Muscle layer of duodenum (tissue), 2 donors: Measurements from ENCODE around the gene ZSCAN23.
"Not testable (repeated sequence)": the region's sequence is repeated elsewhere in the genome, so short reads cannot be mapped to it uniquely, and the experiment has no call there.

Experiments
- H3K27ac ChIP-seq: one replicate; pipeline ENCODE4 v1.7.0; 2013; ENCODE audit warnings: mild to moderate bottlenecking, low read length
- H3K27me3 ChIP-seq: one replicate; pipeline ENCODE4 v1.7.0; 2013; ENCODE audit warnings: low read depth, mild to moderate bottlenecking, control low read depth, low read length
- H3K36me3 ChIP-seq, 2 donors: one replicate each; pipeline ENCODE4 v1.7.0; 2013; ENCODE audit warnings: low read length in 2 of 2, control low read depth in 1 of 2, mild to moderate bottlenecking in 1 of 2; ENCODE audit not compliant: insufficient read depth in 2 of 2, control insufficient read depth in 1 of 2
- H3K4me1 ChIP-seq, 2 donors: one replicate each; pipeline ENCODE4 v1.7.0; 2013; ENCODE audit warnings: low read length in 2 of 2, mild to moderate bottlenecking in 2 of 2, control low read depth in 1 of 2, moderate library complexity in 1 of 2; ENCODE audit not compliant: insufficient read depth in 2 of 2, control insufficient read depth in 1 of 2
- H3K4me3 ChIP-seq, 2 donors: one replicate each; pipeline ENCODE4 v1.7.0; 2013; ENCODE audit warnings: low read length in 2 of 2, low read depth in 1 of 2, mild to moderate bottlenecking in 1 of 2
- H3K9me3 ChIP-seq, 2 donors: one replicate each; pipeline ENCODE4 v1.7.0; 2013; ENCODE audit warnings: low read length in 2 of 2, control low read depth in 1 of 2, mild to moderate bottlenecking in 1 of 2; ENCODE audit not compliant: control insufficient read depth in 1 of 2
- donor health status: healthy.

The ZSCAN23 gene

GRCh38 chr6:28474441-28475219, 31.3 kb upstream of the ZSCAN23 start:
- H3K27me3 ChIP-seq, result peaks cover 6% of the 10 kb centered on the region
- no peak overlapping the region for H3K4me3 ChIP-seq
- H3K36me3 ChIP-seq, result no peaks in the 10 kb centered on the region
- no peak overlapping the region for H3K27ac ChIP-seq
- no peaks in the 10 kb centered on the region for H3K4me1 ChIP-seq
- H3K9me3 ChIP-seq, result no peaks in the 10 kb centered on the region

DNA sequence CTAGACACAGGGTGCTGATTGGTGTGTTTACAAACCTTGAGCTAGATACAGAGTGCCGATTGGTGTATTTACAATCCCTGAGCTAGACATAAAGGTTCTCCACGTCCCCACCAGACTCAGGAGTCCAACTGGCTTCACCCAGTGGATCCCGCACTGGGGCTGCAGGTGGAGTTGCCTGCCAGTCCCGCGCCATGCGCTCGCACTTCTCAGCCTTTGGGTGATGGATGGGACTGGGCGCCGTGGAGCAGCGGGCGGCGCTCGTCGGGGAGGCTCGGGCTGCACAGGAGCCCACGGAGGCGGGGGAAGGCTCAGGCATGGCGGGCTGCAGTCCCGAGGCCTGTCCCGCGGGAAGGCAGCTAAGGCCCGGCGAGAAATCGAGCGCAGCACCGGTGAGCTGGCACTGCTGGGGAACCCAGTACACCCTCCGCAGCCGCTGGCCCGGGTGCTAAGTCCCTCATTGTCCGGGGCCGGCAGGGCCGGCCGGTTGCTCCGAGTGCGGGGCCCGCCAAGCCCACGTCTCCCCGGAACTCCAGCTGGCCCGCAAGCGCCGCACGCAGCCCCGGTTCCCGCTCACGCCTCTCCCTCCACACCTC, 26.0 kb upstream of the ZSCAN23 start:
- not testable (repeated sequence) for H3K27ac ChIP-seq, H3K9me3 ChIP-seq, H3K4me3 ChIP-seq, H3K36me3 ChIP-seq, H3K27me3 ChIP-seq, H3K4me1 ChIP-seq

DNA sequence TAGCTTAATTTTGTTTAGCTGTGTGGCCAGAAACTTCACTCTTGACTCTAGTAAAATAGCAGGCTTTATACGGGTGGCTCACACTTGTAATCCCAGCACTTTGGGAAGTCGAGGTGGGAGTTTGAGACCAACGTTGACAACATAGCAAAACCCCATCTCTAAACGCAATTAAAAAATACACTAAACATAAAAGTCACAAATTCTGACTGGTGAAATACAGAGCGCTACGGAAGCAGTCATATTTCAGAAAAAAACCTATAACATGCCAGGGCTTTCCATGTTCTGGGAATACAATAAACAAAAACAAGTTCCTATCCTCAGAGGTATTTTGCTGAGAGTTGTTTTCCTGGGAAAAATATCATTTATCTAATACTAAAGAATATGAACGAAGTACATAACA, 24.8 kb upstream of the ZSCAN23 start:
- no peak overlapping the region for H3K27ac ChIP-seq
- H3K4me3 ChIP-seq, result no peak overlapping the region
- H3K36me3 ChIP-seq, result no peaks in the 10 kb centered on the region
- no peaks in the 10 kb centered on the region for H3K4me1 ChIP-seq
- peaks cover 0 to 4% of the 10 kb centered on the region in 2 donors for H3K9me3 ChIP-seq
- H3K27me3 ChIP-seq, result no peaks in the 10 kb centered on the region

DNA sequence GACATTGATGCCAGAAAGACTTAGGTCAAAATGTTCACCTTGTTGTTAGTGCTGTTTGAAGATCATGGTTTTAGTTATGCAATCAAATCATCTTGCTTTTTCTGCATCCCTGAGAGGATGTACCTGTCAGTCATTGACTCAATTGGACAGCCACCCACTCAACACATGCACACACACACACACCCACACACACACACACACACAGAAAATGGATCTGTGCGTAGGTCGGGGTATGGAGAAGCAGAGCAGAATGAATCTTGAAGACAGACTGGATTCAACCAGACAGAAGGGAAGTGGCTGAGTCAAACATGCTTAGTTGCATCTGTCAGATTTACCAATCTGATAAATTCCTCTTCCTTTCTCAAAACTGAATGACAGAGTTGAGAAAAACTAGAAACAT, 19.1 kb upstream of the ZSCAN23 start:
- Histone ChIP-seq H3K4me3 (no peak overlapping the region), H3K36me3 (no peaks in the 10 kb centered on the region), H3K27me3 (no peaks in the 10 kb centered on the region)

DNA sequence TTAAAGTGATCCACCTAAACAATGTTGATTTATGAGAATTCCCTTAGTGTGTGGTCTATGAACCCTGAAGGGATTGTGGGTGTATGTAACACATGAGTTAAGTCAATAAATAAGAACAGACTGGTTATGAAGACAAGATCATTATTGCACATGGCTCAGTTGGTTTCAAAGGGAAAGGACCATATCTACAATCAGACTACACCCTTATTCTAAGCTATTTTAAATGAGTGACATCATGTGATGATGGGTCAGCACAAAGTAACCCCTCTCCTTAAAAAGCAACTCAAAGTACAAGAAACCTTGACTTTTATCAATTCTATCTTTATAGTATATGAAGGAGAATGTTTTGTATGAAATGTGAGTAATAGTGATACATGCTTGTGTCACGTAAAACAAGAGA, 15.3 kb upstream of the ZSCAN23 start:
- Histone ChIP-seq H3K4me1 (no peaks in the 10 kb centered on the region), H3K36me3 (no peaks in the 10 kb centered on the region), H3K27me3 (no peaks in the 10 kb centered on the region), H3K4me3 (no peak overlapping the region), H3K9me3 (no peaks in the 10 kb centered on the region), H3K27ac (no peak overlapping the region)

More for the DNA sequence above, 19.1 kb upstream of the ZSCAN23 start:
- H3K4me1 ChIP-seq, result no peaks in the 10 kb centered on the region
- H3K9me3 ChIP-seq, result no peaks in the 10 kb centered on the region
- H3K27ac ChIP-seq, result no peak overlapping the region

- Histone ChIP-seq H3K9me3 (no peaks in the 10 kb centered on the region), H3K36me3 (no peaks in the 10 kb centered on the region), H3K4me1 (peaks cover 0 to 5% of the 10 kb centered on the region in 2 donors), H3K27me3 (peaks cover 13% of the 10 kb centered on the region), H3K4me3 (no peak overlapping the region), H3K27ac (no peak overlapping the region)
Observed at GRCh38 chr6:28449056-28449455, 5.8 kb upstream of the ZSCAN23 start.

DNA sequence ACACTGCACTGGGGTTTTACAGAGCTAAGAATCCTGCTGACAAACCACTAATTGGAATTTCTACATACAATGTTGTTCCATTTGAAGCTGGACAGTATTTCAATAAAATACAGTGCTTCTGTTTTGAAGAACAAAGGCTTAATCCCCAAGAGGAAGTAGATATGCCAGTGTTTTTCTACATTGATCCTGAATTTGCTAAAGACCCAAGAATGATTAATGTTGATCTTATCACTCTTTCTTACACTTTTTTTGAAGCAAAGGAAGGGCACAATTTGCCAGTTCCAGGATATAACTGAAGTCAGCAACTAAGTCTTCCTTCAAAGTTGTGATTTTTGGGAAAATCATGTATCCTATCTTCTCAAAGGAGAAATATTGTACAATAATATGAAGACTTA, 4.2 kb upstream of the ZSCAN23 start:
- not testable (repeated sequence) for H3K36me3 ChIP-seq, H3K9me3 ChIP-seq, H3K27ac ChIP-seq, H3K4me1 ChIP-seq
- peaks cover 13% of the 10 kb centered on the region for H3K27me3 ChIP-seq
- H3K4me3 ChIP-seq, result peak overlapping the region in 1 of 2 donors; percentile 58

DNA sequence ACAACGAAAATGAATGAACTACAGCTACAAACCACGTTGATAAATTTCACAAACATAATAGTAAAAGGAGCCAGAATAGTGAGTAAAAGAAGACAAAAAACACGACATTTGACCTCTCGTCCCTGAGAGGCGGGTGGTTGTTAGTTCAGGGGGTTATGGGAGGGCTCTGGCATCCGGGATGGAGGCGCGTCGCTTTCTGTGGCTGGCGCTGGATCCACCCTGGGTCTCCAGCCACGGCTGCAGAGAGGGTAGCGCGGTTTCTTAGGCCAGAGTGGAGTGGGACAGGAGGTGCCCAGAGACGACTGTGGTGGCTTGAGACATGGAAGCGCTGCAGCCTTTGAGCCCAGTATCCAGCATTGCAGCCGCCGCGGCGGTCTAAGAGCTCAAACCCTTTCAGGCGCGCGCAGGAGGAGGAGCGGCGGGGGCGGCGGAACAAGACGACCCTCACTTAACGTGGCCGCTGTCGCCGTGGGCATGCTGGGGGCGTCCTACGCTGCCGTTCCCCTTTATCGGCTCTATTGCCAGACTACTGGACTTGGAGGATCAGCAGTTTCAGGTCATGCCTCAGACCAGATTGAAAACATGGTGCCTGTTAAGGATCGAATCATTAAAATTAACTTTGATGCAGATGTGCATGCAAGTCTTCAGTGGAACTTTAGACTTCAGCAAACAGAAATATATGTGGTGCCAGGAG, 3.7 kb upstream of the ZSCAN23 start:
- no peak overlapping the region for H3K27ac ChIP-seq
- peaks cover 13% of the 10 kb centered on the region for H3K27me3 ChIP-seq
- peak overlapping the region in 1 of 2 donors; percentile 58 for H3K4me3 ChIP-seq
- H3K9me3 ChIP-seq, result no peaks in the 10 kb centered on the region
- H3K36me3 ChIP-seq, result no peaks in the 10 kb centered on the region
- H3K4me1 ChIP-seq, result peaks cover 0 to 5% of the 10 kb centered on the region in 2 donors

GRCh38 chr6:28444759-28445158, 1.5 kb upstream of the ZSCAN23 start:
- not testable (repeated sequence) for H3K4me1 ChIP-seq, H3K4me3 ChIP-seq, H3K9me3 ChIP-seq, H3K27ac ChIP-seq, H3K36me3 ChIP-seq
- H3K27me3 ChIP-seq, result peaks cover 13% of the 10 kb centered on the region

DNA sequence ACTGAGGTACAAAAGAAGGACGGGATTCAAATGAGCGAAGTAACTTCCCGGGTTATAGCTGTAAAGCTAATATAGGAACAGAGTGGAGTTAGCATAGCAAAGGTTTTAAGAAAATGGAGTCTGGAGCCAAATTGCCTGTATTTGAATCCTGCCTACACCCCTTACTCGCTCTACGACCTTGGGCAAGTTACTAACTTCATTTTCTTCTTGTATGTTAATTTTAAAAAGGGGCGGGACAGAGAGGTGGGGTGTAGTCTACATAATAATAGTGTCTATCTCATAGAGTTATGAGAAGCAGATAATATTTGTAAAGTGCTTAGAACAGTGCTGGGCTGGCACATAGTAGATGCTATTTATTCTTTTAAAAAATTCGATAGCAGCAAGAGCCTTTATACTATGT, 705 bp downstream of the ZSCAN23 start:
- Histone ChIP-seq H3K27me3 (peaks cover 13% of the 10 kb centered on the region), H3K27ac (no peak overlapping the region), H3K36me3 (no peaks in the 10 kb centered on the region), H3K9me3 (no peaks in the 10 kb centered on the region), H3K4me1 (peaks cover 0 to 5% of the 10 kb centered on the region in 2 donors), H3K4me3 (peak overlapping the region; percentile 82 to 84)

GRCh38 chr6:28436404-28436803, 6.9 kb downstream of the ZSCAN23 start:
- Histone ChIP-seq H3K27ac (no peak overlapping the region), H3K36me3 (no peaks in the 10 kb centered on the region), H3K4me3 (no peak overlapping the region), H3K4me1 (no peaks in the 10 kb centered on the region), H3K27me3 (no peaks in the 10 kb centered on the region), H3K9me3 (no peaks in the 10 kb centered on the region)
